Hematopoietic multipotent progenitor cell (in vitro differentiated cells): ENCODE data around the gene CDCA8. TPM values are rescaled to one million over a fixed set of nuclear protein-coding genes. Genes with fewer than 3 reads are reported as not detected.
"Not testable (repeated sequence)": the region's sequence is repeated elsewhere in the genome, so short reads cannot be mapped to it uniquely, and the experiment has no call there.

Experiments
- DNase-seq, 3 donors: peaks; one replicate each; pipeline ENCODE4 v3.0.0-alpha.2; 2011 to 2015; ENCODE audit warnings: low read depth in 2 of 3, low spot score in 2 of 3
- total RNA-seq: library from RNA; depleted of rRNA; stranded (reverse); fragments of >200 nt; gene quantifications from one replicate; pipeline ENCODE4 v1.2.3, GENCODE V29; 2012

CDCA8 gene
- total RNA-seq, 1 donor, result 1.6 TPM

DNA sequence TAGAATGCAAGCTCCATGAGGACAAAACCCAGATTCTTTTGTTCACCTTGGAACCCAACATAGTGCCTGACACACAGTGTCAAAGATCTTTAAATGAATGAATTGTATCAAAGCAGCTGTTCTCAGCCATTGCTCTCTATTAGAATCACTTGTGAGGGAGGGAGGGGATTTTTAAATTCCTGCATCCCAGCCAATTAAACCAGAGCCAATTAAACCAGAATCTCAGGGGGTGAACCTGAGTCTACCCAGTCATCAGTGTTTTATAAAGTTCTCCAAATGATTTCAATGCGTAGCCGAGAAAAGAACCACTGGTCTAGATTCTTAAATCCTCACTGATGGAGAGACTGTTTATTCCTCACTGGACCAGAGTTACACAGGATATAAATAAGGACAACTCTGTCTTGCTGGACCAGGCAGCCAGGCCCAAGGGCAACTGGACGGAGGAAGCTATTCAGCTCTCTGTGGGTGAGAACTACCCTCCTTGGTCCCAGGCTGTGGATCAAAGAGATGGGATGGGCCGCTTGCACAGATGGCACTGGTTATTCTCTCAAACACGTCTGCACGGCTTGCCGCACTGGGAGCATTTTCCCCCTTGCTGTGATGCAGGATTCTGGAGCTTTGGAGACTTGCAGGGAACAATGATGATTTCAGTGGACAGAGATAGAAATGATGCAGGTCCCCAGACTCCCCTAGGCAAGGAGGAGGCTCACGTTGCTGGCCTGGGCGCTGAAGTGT, 20.0 kb upstream of the CDCA8 start:
- DNase-seq, result no peak

- DNase-seq, result peak in 1 of 3 donors; percentile 25
Measured at GRCh38 chr1:37673920-37674319, 18.4 kb upstream of the CDCA8 start.

DNA sequence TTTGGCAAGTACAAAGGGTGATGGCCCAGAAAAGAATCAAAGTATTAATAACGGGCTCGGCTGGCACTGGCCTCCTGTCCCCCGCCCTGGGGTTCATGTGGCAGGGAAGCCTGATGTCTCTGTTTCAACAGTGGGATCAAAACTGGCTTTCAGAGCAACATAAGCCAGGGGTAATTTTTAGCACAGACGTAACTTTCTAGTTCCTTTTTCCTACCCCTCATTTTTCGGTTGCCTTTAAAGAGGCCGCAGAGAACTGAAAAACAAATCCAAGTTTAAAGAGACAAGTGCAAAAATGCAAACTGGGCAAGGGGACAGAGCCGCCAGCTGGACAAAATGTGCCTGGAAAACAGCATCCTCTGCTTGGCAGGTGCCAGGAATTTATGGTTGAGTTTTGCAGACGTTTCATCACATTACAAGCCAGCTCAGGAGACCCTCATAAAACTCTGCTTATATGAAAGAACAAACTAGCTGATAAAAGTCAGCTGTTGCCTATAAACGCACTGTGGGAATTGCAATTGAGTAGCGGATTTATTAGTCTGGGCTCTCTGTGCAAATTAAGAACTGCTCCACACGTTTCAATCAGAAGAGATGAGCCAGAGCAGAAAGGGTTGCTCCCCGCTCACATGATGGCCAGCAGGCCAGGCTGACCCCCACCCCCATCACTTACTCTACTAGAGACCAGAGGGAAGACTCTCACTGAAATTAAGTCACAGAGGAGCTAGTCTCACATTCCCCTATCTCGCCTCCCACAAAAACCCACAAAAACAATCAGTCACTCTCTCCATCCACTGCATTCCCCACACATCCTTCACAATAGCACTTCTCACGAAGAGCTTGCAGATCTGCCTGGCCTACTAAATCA, 15.8 kb upstream of the CDCA8 start:
- no peak for DNase-seq

GRCh38 chr1:37677143-37677439, 15.2 kb upstream of the CDCA8 start:
- no peak for DNase-seq

- no peak for DNase-seq
Measured at GRCh38 chr1:37677808-37678207, 14.5 kb upstream of the CDCA8 start.

DNA sequence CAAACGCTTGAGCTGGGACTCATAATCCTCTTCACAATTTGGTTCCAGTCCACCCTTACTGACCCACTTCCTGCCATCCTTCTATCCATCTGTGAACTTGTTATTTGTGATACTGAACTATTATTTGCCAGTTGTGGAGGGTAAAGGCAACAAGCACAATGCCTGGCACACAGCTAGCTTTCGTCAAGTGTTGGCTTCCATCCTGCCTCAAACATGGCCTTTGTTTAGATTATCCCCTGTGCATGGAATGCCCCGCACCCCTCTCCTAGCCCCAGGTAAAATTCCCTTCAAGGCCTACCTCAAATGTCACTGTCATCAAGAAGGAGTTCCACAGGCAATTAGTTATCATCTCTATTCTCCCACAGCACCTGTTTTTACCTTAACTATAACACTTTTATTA, 11.4 kb upstream of the CDCA8 start:
- no peak for DNase-seq

DNA sequence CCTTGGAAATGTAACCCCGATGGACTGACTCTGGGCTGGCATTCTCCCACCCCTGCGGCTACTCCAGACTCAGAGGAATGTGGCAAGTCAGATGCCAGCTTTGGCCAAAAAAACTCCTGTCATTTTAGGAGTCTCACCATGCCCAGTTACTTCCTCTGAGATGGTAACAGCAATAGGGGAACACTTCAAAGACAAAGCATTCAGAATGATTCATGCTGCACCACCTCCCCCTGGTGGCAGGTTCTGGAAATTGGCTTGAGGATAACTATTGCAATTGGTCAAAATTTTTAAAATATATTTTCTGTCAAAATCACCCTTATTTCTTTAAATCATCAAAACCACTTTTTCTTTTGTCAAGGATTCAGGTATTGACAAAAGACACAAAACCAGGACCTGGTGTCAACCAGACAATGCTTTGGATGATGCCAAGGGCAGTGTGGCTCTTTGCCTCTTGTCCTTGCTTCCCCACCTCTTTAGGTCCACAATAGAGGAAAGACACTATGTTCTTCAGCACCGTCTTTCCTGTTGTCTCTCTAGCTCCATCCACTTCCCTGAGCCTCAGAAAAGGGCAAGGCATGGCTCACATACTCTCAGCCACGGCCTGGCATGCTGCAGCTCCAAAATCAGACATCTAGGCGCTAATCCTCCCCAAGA, 9.9 kb upstream of the CDCA8 start:
- DNase-seq, result peak; percentile 57 to 89 (median 71)

GRCh38 chr1:37684182-37684581, 8.1 kb upstream of the CDCA8 start:
- DNase-seq, result not testable (repeated sequence)

GRCh38 chr1:37685722-37686121, 6.6 kb upstream of the CDCA8 start:
- DNase-seq, result no peak

DNA sequence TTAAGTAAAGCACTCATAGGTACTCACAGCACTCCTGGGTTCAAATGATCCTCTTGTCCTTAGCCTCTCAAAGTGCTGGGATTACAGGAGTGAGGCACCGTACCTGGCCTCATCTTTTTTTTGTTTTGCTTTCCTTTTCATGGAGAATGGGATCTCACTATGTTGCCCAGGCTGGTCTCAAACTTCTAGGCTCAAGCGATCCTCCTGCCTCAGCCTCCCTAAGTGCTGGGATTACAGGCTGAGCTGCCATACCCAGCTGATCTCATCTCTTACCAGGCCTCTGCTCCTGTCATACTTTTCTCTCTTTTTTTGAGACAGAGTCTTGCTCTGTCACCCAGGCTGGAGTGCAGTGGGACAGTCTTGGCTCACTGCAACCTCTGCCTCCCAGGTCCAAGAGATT, 4.6 kb upstream of the CDCA8 start:
- DNase-seq, result not testable (repeated sequence)

- no peak for DNase-seq
Measured at GRCh38 chr1:37688926-37689325, 3.4 kb upstream of the CDCA8 start.

GRCh38 chr1:37691497-37692077, 729 bp upstream of the CDCA8 start:
- peak; percentile 23 to 51 (median 44) for DNase-seq

DNA sequence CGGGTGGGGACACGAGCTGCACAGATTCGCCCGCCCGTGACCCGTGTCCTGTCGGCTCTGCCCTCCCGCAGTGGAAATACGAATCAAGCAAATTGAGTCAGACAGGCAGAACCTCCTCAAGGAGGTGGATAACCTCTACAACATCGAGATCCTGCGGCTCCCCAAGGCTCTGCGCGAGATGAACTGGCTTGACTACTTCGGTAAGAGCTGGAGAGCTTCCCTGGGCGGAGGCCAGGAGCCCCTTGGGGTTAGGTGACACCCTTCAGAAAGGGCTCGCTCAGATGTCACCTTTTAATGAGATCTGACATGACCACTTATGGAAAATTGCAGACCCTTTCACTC, 489 bp downstream of the CDCA8 start:
- DNase-seq, result no peak

DNA sequence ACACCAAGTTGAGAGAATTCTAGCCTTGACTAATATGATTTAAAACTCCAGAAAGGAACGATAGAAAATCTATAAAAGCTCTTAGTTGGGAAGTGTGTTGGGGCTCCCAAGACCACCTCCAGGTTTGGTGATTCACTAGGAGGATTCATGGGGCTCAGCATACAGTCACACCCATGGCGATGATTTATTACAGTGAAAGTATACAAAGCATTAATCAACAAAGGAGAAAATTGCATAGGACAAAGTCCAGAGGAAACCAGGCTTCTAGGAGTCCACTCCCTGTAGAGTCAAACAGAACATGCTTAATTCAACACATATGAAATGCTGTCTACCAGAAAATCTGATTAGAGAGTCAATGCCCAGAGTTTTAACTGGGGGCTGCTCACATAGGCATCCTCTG, 4.8 kb downstream of the CDCA8 start:
- no peak for DNase-seq

GRCh38 chr1:37697737-37698136, 5.4 kb downstream of the CDCA8 start:
- no peak for DNase-seq

- no peak for DNase-seq
Measured at GRCh38 chr1:37699147-37699546, 6.8 kb downstream of the CDCA8 start.

DNA sequence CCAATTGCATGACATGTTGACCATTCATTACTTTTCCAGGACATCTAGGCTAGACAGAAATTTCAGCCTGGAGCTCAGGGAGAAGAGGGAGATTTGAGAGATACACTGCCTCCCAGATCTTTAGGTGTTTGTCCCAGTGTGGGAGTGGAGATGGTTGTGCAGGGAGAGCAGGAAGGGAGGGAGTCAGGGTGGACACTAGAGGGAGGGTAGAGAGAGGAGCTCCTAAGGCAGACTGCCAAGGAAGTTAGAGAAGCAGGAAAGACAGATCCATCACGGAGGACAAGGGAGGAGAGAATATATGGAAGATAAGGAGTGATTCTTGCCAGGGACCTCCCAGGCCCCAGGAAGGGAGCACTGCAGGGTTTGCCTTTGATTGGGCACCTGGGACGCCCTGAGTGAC, 8.7 kb downstream of the CDCA8 start:
- DNase-seq, result no peak

GRCh38 chr1:37703061-37703460, 10.7 kb downstream of the CDCA8 start:
- no peak for DNase-seq

GRCh38 chr1:37704966-37705365, 12.7 kb downstream of the CDCA8 start:
- no peak for DNase-seq

- DNase-seq, result no peak
Measured at GRCh38 chr1:37705399-37705798, 13.1 kb downstream of the CDCA8 start.

- DNase-seq, result no peak
Measured at GRCh38 chr1:37708471-37708870, 16.2 kb downstream of the CDCA8 start.
